Mesenteric fat pad (tissue), 1 donor: Measurements from ENCODE around the gene PMP22. TPM values are rescaled to one million over a fixed set of nuclear protein-coding genes. Genes with fewer than 3 reads are reported as not detected.
"Not testable (repeated sequence)": the region's sequence is repeated elsewhere in the genome, so short reads cannot be mapped to it uniquely, and the experiment has no call there.

Experiments
- DNase-seq: peaks from one replicate; pipeline ENCODE4 v3.0.0-alpha.2; 2020; ENCODE audit warnings: low spot score
- microRNA-seq: library from miRNA; unstranded; fragments of <30 nt; microRNA quantifications from one replicate; pipeline ENCODE4 v1.2.0, GENCODE V29; 2020; ENCODE audit warnings: borderline number of aligned reads
- total RNA-seq: library from RNA; stranded (reverse); fragmentation: NEBNext Ultra II Directional; extraction: Animal tissue kit (Norgen Biotek cat#: 25700); gene quantifications from one replicate; pipeline ENCODE4 v1.2.1, GENCODE V29; 2021
- donor health status: DM: yes; HTN: yes; CAD: no.

PMP22 gene
- total RNA-seq, 1 donor from 2014 or later = 250 TPM

DNA sequence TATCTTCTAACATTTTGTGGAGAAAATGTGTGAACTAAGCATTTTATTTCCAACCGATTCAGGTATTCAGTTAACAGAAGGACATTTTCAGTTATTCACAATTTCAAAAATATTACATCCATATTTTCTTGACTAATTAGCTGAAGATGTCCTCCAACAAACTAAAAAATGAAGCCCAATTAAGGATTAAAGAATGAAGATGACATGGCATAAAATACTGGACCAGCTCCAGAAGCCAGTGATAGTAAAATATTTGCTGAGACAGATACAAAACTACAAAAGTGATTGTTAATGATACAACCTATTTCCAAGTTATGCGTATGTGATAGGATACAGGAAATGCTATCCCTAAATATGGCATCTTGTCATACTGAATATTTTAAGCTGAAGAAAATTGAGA is 48.6 kb downstream of the PMP22 start:
- no peak for DNase-seq

DNA sequence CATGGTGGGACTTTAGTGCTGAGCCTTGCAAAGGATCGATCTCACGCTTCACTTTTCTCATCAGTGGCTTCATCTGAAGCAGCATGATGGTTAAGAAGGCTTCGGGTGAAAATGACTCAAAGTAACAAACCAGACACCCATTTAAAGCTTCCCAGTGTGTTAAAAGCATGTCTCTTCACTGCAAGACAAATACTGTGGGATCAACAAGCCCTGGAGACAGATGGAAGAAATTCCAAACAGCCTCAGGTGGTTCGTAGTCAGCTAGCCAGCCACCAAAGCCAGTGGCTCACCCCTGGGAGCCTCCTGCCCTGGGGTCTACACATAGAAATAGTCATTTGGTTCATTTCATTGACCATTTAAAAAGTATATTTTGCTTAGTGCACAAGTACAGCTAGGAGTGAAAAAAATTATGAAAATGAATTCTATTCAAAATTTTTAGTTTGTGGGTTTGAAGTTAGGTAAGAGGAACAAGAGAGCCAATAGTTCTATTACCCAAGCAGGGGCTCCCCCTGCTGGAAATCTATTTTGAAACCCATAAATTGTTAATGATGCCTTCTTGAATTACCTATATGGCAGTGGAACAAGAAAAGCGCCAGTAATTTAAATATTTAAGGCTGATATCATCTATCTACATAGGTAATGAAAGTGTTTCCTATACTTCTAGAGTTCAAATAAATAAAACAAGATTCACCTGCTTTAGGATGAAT is 51.6 kb downstream of the PMP22 start:
- DNase-seq = no peak

DNA sequence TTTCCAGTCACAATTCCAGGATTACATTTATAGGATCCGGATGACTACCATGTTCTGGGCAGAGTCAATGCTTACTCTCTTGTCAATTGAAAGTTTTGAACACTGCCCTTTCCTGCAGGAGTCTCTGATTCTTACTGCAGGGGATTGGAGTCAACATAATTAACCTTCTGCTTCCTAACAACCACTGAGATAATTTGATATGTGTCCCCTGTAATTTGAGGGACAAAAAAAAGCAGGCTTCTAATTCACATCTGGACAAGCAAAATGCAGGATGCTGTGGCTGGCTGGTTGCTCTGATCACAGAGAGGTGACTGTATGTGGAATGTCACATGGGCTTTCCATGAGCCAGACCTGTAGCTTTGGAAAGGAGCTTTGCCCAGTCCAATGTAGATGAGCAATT is 54.9 kb downstream of the PMP22 start:
- DNase-seq = no peak

GRCh38 chr17:15203062-15203461 is 62.1 kb downstream of the PMP22 start:
- not testable (repeated sequence) for DNase-seq

DNA sequence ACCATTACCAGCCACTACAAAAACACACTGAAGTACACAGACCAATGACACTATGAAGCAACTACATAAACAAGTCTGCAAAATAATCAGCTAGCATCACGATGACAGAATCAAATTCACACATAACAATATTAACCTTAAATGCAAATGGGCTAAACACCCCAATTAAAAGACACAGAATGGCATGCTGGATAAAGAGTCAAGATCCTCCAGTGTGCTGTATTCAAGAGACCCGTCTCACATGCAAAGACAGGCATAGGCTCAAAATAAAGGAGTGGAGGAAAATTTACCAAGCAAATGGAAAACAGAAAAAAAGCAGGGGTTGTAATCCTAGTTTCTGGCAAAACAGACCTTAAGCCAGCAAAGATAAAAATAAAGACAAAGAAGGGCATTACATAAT is 64.6 kb downstream of the PMP22 start:
- DNase-seq = not testable (repeated sequence)

- DNase-seq = no peak
These were observed 67.9 kb downstream of the PMP22 start for GRCh38 chr17:15197229-15197628.

DNA sequence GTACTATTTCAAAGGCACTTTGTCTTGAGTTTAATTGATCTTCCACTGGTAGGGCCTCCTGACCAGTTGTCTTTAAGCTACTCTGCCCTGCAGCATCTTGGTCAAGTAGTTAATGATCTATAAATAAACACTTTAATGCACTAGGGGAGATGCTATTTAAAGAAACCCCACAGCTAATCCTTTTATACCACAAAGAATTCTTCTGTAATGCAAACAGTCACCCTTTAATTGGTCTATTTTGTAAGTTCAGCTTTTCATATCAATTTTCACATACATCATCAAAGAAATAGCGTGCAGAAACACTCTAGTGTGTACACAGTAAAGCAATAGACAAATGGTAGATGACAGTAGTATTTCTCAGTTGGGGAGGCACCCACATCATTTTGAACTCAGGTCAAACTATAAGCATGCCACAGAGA is 70.3 kb downstream of the PMP22 start:
- DNase-seq = no peak

DNA sequence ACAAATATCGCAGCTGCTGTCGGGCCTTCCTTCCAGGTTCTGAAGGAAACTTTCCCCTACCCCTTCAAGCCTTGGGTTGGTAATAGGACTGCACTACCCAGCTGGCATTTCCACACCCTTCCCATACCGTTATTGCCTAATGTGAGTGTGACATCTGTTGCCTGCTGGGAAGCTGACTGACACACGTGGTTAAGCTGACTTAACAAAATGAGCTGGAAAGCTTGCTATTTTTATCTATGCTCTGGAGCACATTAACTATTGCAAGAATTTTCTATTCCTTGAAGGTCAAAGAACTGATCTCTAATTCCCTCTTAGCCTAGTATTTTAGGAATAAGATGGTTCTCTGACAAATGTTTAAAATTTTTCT is 79.5 kb downstream of the PMP22 start:
- DNase-seq = no peak

DNA sequence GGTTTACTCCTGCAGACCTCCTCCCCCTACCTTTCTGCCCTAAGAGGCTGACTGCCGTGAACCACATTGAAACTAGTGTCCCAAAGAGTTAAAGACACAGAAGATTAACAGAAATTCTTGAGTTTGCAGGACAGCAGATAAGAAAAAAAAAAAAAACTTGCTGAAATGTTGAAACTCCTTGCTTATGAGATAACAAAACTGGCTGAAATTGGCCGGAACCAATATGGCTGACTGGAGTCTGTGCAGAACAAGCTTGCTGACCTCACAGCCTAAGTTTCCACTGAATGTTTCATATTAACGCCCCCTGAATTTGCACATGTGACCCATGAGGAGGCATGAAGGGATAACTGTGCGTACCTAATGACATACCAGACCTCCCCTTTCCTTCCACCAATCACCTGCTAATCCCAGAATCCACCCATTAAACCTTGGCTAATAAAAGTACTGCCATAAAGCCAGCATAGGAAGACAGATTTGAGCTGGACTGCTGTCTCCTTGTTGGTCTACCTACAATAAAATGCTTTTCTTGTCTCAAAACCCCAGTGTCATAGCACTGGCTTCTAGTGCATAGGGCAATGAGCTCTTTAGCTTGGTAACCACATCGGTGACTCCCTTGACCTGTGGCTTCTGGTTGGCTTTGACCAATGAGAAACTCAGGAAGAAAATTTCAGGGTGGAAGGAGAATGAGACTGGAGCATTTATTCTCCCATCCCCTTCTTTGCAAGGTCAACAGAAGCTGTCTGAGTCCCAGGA is 80.1 kb downstream of the PMP22 start:
- no peak for DNase-seq

DNA sequence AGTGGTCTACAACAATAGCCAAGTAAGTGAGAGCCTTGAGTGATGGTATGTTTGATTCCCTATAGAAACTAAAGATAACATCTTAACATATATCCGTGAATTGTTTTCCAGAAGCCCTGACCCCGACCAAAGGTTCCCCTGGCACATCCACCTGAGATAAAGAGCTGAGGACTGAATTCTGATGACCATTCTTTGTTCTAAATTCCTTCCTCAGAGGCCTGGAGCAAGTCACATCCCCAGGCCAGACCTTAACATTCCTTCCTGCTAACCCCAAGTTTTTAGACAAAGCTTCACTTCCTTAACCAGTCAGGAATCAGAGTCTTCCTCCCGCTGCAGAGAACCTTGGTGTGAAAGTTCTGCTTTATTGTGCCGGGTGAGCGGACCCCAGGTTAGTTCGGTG is 83.3 kb downstream of the PMP22 start:
- DNase-seq = no peak

DNA sequence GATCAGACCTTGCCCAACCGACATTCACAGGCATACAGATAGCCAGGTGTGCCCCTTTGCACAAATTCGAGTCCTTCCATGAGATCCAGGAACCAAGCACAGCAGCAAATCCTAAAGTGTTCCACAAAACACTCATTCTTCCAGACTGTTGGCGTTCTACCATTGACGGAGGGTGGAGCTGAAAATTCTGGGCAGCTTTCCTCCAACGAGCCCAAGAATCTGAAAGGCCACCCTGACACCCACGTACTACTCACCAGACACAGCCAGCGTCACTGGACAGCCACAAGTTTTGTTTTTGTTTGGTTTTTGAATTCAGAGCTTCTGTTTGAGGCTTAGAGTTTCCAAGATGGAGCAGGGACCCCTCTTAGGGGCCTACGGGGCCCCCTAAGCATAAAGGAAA is 83.8 kb downstream of the PMP22 start:
- DNase-seq = no peak

- no peak for DNase-seq
These were observed 85.0 kb downstream of the PMP22 start for GRCh38 chr17:15180121-15180561.

Small RNAs within 50 kb of the gene (microRNA-seq; reads per million reads assigned to microRNA genes)
- gene MIR4731 = 3.6 reads per million

Other genes starting within 250 kb of the PMP22 start
- gene TEKT3, start 76.3 kb upstream of the PMP22 start, total RNA-seq = not detected
- 2.8 TPM for gene CDRT4, start 202.3 kb upstream of the PMP22 start, total RNA-seq